Liver (tissue), 3 donors: ENCODE results near the gene STX12.

Experiments used
- GABPA ChIP-seq, 2 donors: IDR thresholded peaks in 1 of 2; conservative IDR thresholded peaks in 1 of 2; 2 replicates each; pipeline ENCODE4 v1.6.1; 2016; ENCODE audit warnings: antibody characterized with exemption in 2 of 2, mild to moderate bottlenecking in 1 of 2, moderate library complexity in 1 of 2
- NR2F2 ChIP-seq: IDR thresholded peaks from 2 replicates; pipeline ENCODE4 v1.6.1; 2016; ENCODE audit warnings: antibody characterized with exemption
- TF ChIP-seq, protein P1 (sequence below): fragments of 150-350 bp; IDR thresholded peaks from 2 replicates; pipeline ENCODE4 v1.5.1; 2017; ENCODE audit warnings: improper control_type of control experiment, low read depth, low read length; ENCODE audit not compliant: missing input control
- donor health status: healthy.
- donor health status: healthy.

DNA sequence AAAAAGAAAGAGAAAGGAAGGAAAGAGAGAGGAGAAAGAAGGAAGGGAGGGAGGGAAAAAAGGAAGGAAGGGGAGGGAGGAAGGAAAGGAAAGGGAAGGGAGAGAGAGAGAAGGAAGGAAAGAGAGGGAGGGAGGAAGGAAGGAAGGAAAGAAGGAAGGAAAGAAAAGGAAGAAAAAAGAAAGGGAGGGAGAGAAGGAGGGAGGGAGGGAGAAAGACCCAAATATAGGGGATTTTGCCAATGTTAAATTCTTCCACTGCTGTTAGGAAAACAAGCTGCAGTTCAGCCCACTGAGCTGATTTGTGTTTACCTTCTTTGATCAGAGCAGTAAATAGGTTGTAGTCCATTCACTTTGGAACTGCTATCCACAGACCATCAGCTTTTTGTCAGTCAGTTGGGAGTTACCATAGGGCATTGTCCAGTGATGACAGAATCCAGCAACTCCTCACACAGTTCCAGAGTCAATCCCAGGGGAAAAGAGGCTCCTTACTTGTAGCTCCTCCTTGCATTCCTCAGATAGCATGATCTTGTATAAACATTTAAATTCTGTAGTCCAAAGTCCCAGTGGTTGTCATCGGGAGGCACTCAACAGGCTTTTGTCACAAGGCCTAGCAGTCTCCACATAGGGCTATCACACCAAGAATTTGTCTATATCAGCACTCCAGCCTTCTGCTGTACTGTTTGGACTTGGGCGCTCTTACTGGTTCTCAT lies 44.1 kb downstream of the STX12 start:
- TF ChIP-seq, protein P1, sequence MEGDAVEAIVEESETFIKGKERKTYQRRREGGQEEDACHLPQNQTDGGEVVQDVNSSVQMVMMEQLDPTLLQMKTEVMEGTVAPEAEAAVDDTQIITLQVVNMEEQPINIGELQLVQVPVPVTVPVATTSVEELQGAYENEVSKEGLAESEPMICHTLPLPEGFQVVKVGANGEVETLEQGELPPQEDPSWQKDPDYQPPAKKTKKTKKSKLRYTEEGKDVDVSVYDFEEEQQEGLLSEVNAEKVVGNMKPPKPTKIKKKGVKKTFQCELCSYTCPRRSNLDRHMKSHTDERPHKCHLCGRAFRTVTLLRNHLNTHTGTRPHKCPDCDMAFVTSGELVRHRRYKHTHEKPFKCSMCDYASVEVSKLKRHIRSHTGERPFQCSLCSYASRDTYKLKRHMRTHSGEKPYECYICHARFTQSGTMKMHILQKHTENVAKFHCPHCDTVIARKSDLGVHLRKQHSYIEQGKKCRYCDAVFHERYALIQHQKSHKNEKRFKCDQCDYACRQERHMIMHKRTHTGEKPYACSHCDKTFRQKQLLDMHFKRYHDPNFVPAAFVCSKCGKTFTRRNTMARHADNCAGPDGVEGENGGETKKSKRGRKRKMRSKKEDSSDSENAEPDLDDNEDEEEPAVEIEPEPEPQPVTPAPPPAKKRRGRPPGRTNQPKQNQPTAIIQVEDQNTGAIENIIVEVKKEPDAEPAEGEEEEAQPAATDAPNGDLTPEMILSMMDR: no peak
- TF ChIP-seq NR2F2 (no peak), GABPA (IDR thresholded peaks at IDR 0.05 in 1 of 2, conservative IDR thresholded peaks at IDR 0.05 in 1 of 2) (no peak)
